HG03097 (cell line): ENCODE measurements around the gene CDH23.

Experiments used
- ATAC-seq: cut with Tn5 transposase; IDR thresholded peaks from one replicate; pipeline ENCODE4 v1.9.1; 2021; ENCODE audit not compliant: unreplicated experiment, low FRiP score

CDH23 gene

GRCh38 chr10:71710519-71710918, 313.8 kb downstream of the CDH23 start:
- no peak for ATAC-seq

DNA sequence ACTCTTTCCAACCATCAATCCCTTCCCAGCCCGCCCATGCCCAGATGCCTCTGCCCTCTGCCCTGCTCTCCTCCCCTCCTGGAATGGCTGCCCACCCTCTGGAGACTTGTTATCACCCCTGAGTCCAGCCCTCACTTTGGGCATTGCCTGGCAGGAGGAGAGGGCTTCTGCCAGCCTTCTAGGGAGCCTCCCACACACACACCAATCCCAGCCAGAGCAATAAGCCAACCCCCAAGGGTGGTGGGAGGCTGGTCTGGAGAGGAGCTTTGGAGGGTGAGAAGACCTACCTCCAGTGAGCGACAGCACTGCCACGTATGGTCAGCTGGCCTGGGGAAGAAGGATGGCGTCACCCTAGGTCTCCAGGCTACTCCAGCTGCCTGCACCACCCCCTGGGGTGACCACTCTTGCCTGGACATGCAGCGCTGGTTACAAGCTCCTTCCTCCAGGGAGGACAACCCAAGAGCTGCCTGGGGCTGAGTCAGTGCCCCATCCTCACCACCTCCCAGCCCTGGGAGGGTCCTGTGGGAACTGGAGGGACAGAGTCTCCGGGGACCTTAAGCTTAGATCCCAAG, 314.4 kb downstream of the CDH23 start:
- no peak for ATAC-seq

GRCh38 chr10:71712170-71712569, 315.4 kb downstream of the CDH23 start:
- no peak for ATAC-seq

- ATAC-seq, result no peak
Observed at GRCh38 chr10:71712572-71713134, 315.9 kb downstream of the CDH23 start.

DNA sequence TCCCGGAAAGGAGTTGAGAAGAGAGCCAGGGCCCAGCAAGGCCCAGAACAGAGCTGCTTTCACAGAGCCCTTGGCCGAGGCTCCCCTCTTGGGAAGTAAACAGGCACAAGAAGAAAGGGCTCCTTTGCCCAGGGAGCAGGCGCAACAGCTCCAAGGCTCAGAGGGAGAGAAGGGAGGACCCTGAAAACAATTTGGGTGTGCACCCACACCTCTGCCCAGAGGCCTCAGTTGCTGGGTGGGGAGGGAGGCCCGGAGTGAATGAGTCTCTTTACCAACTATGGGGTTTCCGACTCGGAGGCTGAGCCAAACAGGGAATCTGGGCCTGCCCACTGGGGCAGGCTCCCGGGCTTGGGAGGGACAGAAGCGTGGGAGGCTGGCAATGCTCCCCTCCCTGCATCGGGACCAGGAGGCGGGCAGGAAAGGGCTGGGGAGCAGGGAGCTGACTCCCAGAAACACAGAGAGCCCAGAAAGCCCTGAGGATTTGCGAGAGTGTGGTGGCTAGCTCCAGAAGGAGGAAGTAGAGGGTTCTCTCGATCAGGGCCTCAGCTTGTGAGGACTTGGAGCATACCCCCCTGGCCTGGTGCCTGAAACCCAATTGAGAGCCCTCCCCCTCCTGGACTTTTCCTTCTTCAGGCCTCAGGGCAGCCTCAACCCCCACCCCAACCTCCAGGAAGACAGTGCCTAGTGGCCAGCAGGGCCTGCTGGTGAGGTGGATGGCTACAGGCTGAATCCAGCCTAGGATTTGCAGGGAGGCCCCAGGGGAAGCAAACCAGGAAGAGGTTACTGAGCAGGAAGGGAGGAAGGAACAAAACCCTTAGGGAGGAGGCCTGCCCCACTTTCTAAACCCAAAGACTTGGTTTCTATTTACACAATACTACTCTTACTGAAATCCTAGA, 316.7 kb downstream of the CDH23 start:
- no peak for ATAC-seq

- no peak for ATAC-seq
Observed at GRCh38 chr10:71714031-71714410, 317.3 kb downstream of the CDH23 start.

- ATAC-seq, result no peak
Observed at GRCh38 chr10:71714592-71714991, 317.9 kb downstream of the CDH23 start.

- ATAC-seq, result no peak
Observed at GRCh38 chr10:71715026-71715425, 318.3 kb downstream of the CDH23 start.

- no peak for ATAC-seq
Observed at GRCh38 chr10:71715860-71716259, 319.1 kb downstream of the CDH23 start.

DNA sequence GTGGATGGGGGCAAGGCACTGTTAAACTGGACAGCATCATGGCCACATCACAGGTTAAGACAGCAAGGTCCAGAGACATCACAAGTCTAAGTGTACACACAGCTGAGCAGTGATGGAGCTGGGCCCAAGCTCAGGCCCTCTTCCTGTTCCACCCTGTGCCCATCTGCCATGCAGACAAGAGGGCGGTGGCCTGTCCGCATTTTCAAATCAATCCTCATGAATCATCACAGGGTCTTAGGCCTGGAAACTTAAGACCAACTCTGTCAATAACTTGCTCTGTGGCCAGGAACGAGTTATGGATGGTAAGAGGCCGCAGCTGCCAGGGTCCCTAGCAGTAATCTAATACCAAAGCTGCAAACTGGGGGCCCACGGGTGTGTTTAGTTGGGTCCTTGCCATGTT, 319.7 kb downstream of the CDH23 start:
- ATAC-seq, result no peak

GRCh38 chr10:71717056-71717455, 320.3 kb downstream of the CDH23 start:
- ATAC-seq, result no peak

- no peak for ATAC-seq
Observed at GRCh38 chr10:71717551-71717951, 320.8 kb downstream of the CDH23 start.

GRCh38 chr10:71718165-71718698, 321.5 kb downstream of the CDH23 start:
- ATAC-seq, result no peak

- ATAC-seq, result no peak
Observed at GRCh38 chr10:71719042-71719441, 322.3 kb downstream of the CDH23 start.

DNA sequence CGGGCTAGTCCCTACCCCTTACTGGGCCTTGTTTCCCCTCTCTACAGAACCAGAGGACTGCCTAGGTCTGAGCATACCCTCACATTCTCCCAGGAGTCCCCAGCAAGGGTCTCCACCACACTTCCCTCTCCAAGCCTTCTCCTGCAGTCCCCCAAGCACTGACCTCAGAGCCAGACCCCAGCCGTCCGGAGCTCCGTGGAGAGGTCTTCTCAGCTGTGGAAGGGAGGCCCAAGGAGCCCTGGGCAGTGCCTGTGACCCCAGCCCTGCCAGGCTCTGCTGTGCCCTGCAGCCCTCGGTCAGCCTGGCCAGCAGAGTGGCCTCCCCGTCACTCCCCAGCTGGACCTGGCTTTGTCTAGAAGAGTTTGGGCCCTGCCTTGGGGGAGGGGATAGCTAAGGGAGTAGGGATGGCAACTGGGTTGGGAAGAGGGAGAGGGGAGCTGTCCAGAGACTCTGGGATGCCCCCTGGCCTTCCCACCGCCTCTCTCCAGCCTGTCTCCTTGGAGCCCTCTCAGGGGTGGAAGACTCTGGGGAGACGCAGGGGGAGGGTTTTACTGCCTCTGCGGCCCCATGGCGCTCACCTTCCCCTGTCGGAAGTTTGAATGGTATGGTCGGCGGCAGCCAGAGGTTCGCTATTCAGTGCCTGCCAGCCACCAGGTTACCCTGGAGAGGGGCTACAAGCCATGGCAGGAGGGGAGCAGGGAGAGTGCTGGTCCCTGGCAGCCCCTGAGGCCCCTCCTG, 322.9 kb downstream of the CDH23 start, which contains the start of gene C10orf105:
Gene C10orf105 (minus strand): TSS at position 315 of the 738 bp plus-strand sequence. CDS start 3,441 bp downstream, outside the sequence.
- ATAC-seq, result no peak

GRCh38 chr10:71720288-71720687, 323.6 kb downstream of the CDH23 start:
- no peak for ATAC-seq

GRCh38 chr10:71721313-71721712, 324.6 kb downstream of the CDH23 start:
- no peak for ATAC-seq

- no peak for ATAC-seq
Observed at GRCh38 chr10:71722849-71723248, 326.1 kb downstream of the CDH23 start.

DNA sequence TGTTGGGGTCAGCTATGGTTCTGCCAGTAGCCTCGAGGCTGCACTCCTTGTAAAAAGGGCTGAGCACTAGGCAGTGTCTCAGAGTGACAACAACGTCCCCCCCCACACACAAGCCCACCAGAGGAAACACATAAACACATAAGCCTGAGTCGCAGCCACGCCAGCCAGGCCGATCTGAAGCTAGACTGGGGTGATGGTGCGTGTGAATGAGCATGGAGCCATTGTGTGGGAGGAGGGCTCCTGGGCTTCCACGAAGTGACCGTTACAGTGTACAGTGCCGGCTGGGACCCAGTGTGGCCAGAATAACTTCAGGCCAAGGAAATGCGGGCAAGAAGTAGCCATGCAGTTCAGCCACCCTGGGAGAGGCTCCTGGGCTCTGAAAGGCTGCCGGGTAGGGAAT, 326.6 kb downstream of the CDH23 start:
- no peak for ATAC-seq

GRCh38 chr10:71724539-71724938, 327.8 kb downstream of the CDH23 start:
- no peak for ATAC-seq

DNA sequence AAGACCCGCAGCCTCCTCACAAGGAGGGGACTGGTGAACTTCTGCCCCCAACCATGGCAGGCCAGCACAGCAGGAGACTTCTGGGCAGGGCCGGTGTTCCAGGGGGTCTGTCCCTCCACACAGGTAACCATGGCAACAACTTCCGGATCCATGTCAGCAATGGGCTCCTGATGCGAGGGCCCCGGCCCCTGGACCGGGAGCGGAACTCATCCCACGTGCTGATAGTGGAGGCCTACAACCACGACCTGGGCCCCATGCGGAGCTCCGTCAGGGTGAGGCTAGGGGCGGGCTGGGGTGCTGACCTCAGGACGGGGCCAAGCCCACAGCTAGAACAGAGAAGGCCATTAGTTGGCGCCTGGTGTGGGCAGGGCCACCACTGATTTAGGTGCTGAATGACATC, 328.5 kb downstream of the CDH23 start:
- no peak for ATAC-seq
